ENCODE measurements around the gene PAQR4.

The PAQR4 gene

DNA sequence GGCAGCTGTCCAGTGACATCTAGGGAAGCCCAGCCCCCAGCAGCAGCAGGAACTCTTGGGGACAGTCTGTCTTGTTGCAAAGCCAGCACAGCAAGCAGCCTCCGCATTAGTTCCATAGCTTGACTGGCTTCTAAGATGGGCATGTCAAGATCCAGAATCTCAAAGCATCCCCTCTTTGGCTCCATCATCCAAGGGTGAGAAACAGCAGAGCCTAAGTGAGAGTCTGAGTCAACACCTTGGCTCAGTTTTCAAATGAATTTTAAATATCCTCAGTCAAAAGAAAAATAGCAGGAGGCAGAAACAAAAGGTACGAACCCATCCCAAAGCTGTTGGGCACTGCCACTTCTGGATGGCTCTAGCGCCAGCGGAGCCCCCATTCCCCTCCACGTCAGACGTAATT lies 45.8 kb downstream of the PAQR4 start:
- Histone ChIP-seq H2AFZ (ENCODE audit: low read length) (no peak overlapping the region), H3F3A (ENCODE audit: insufficient read depth, low read length) (no peaks in the 10 kb centered on the region), H3K9me3 (ENCODE audit: low read length) (no peaks in the 10 kb centered on the region), H3K27me3 (ENCODE audit: insufficient read depth, low read length) (peaks cover 19% of the 10 kb centered on the region), H4K20me1 (ENCODE audit: insufficient read depth, low read length) (no peaks in the 10 kb centered on the region), H3K27ac (ENCODE audit: low read depth, low read length, poor library complexity, severe bottlenecking) (no peak overlapping the region), H3K4me2 (ENCODE audit: low read length) (no peak overlapping the region), H3K9ac (ENCODE audit: low read length) (no peak overlapping the region), H3K79me2 (ENCODE audit: insufficient read depth, low read length) (no peaks in the 10 kb centered on the region), H3K9me2 (ENCODE audit: low read depth, low read length) (no peaks in the 10 kb centered on the region), H3K4me3 (ENCODE audit: low read depth, low read length, poor library complexity, severe bottlenecking) (no peak overlapping the region), H3K36me3 (ENCODE audit: insufficient read depth, low read length) (no peaks in the 10 kb centered on the region), H3K4me1 (ENCODE audit: insufficient read depth, low read length, severe bottlenecking) (peaks cover 10% of the 10 kb centered on the region)
- no peak for TF ChIP-seq EZH2 (IDR thresholded peaks at IDR 0.05; ENCODE audit: borderline replicate concordance, low read length)
- TF ChIP-seq, protein P1, sequence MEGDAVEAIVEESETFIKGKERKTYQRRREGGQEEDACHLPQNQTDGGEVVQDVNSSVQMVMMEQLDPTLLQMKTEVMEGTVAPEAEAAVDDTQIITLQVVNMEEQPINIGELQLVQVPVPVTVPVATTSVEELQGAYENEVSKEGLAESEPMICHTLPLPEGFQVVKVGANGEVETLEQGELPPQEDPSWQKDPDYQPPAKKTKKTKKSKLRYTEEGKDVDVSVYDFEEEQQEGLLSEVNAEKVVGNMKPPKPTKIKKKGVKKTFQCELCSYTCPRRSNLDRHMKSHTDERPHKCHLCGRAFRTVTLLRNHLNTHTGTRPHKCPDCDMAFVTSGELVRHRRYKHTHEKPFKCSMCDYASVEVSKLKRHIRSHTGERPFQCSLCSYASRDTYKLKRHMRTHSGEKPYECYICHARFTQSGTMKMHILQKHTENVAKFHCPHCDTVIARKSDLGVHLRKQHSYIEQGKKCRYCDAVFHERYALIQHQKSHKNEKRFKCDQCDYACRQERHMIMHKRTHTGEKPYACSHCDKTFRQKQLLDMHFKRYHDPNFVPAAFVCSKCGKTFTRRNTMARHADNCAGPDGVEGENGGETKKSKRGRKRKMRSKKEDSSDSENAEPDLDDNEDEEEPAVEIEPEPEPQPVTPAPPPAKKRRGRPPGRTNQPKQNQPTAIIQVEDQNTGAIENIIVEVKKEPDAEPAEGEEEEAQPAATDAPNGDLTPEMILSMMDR (IDR thresholded peaks at IDR 0.05; ENCODE audit: low read length) = no peak

- TF ChIP-seq EZH2 (IDR thresholded peaks at IDR 0.05; ENCODE audit: borderline replicate concordance, low read length) = no peak
- Histone ChIP-seq H3K9me2 (ENCODE audit: low read depth, low read length) (no peaks in the 10 kb centered on the region), H3K4me1 (ENCODE audit: insufficient read depth, low read length, severe bottlenecking) (peaks cover 16% of the 10 kb centered on the region), H3K4me3 (ENCODE audit: low read depth, low read length, poor library complexity, severe bottlenecking) (no peak overlapping the region), H4K20me1 (ENCODE audit: insufficient read depth, low read length) (no peaks in the 10 kb centered on the region), H3K9me3 (ENCODE audit: low read length) (no peaks in the 10 kb centered on the region), H3F3A (ENCODE audit: insufficient read depth, low read length) (no peaks in the 10 kb centered on the region), H2AFZ (ENCODE audit: low read length) (no peak overlapping the region), H3K27me3 (ENCODE audit: insufficient read depth, low read length) (peaks cover 19% of the 10 kb centered on the region), H3K36me3 (ENCODE audit: insufficient read depth, low read length) (no peaks in the 10 kb centered on the region), H3K27ac (ENCODE audit: low read depth, low read length, poor library complexity, severe bottlenecking) (no peak overlapping the region), H3K79me2 (ENCODE audit: insufficient read depth, low read length) (no peaks in the 10 kb centered on the region), H3K9ac (ENCODE audit: low read length) (no peak overlapping the region), H3K4me2 (ENCODE audit: low read length) (no peak overlapping the region)
These were observed 46.8 kb downstream of the PAQR4 start for GRCh38 chr16:3015865-3016521.

GRCh38 chr16:3017344-3017743 lies 48.2 kb downstream of the PAQR4 start:
- Histone ChIP-seq H3F3A (ENCODE audit: insufficient read depth, low read length) (no peaks in the 10 kb centered on the region), H3K27me3 (ENCODE audit: insufficient read depth, low read length) (peaks cover 10% of the 10 kb centered on the region), H3K27ac (ENCODE audit: low read depth, low read length, poor library complexity, severe bottlenecking) (no peak overlapping the region), H3K4me3 (ENCODE audit: low read depth, low read length, poor library complexity, severe bottlenecking) (no peak overlapping the region), H3K36me3 (ENCODE audit: insufficient read depth, low read length) (no peaks in the 10 kb centered on the region), H3K9me2 (ENCODE audit: low read depth, low read length) (no peaks in the 10 kb centered on the region), H3K79me2 (ENCODE audit: insufficient read depth, low read length) (no peaks in the 10 kb centered on the region), H3K4me2 (ENCODE audit: low read length) (no peak overlapping the region), H3K9ac (ENCODE audit: low read length) (no peak overlapping the region), H3K9me3 (ENCODE audit: low read length) (no peaks in the 10 kb centered on the region), H4K20me1 (ENCODE audit: insufficient read depth, low read length) (no peaks in the 10 kb centered on the region), H3K4me1 (ENCODE audit: insufficient read depth, low read length, severe bottlenecking) (peaks cover 30% of the 10 kb centered on the region), H2AFZ (ENCODE audit: low read length) (no peak overlapping the region)
- TF ChIP-seq, protein P1 (IDR thresholded peaks at IDR 0.05; ENCODE audit: low read length) = no peak
- no peak for TF ChIP-seq EZH2 (IDR thresholded peaks at IDR 0.05; ENCODE audit: borderline replicate concordance, low read length)

All from OCI-LY1 (cell line).